ENCODE data around the gene BMAL1. TPM values are rescaled to one million over a fixed set of nuclear protein-coding genes. Genes with fewer than 3 reads are reported as not detected.

BMAL1 gene
- total RNA-seq, 2 experiments from 2014 or later, result 21.5 to 22.7 TPM

GRCh38 chr11:13280777-13281176 lies 3.2 kb downstream of the BMAL1 start:
- DNase-seq (no peak), ATAC-seq (no peak)
- peak overlapping the region; percentile 79 for H3K4me3 Mint-ChIP-seq
- H3K36me3 Mint-ChIP-seq (ENCODE audit: low read depth), result peaks cover 5% of the 10 kb centered on the region
- no peaks in the 10 kb centered on the region for H3K27me3 Mint-ChIP-seq
- ChIA-PET CTCF (interaction anchor here (3.0 kb wide), 1 partner anchor 55 kb away, joined by 34 read pairs; no protein-coding TSS in a partner anchor), POLR2A (interaction anchor here (1.0 to 1.1 kb wide), 2 partner anchors 15 to 53 kb away, joined by 3 to 4 read pairs; no protein-coding TSS in a partner anchor)
- H3K9me3 Mint-ChIP-seq, result no peaks in the 10 kb centered on the region
- H3K27ac Mint-ChIP-seq, result peak overlapping the region; percentile 60
- no peak for TF ChIP-seq CTCF (IDR thresholded peaks at IDR 0.05)
- intact Hi-C loops (cut with micrococcal nuclease), result no loop called here
- H3K4me1 Mint-ChIP-seq (ENCODE audit: low read depth), result peaks cover 72% of the 10 kb centered on the region

- ChIA-PET CTCF (interaction anchor here (1.2 to 2.0 kb wide), 3 partner anchors 15 to 60 kb away, joined by 3 to 9 read pairs (median 9); no protein-coding TSS in a partner anchor), POLR2A (interaction anchor here (0.8 to 1.9 kb wide), 5 partner anchors 17 to 60 kb away, joined by 3 to 7 read pairs (median 4); no protein-coding TSS in a partner anchor)
- peaks cover 92% of the 10 kb centered on the region for H3K4me1 Mint-ChIP-seq (ENCODE audit: low read depth)
- no peak overlapping the region for H3K4me3 Mint-ChIP-seq
- no peak for TF ChIP-seq CTCF (IDR thresholded peaks at IDR 0.05)
- no peaks in the 10 kb centered on the region for H3K9me3 Mint-ChIP-seq
- DNase-seq (no peak), ATAC-seq (no peak)
- H3K36me3 Mint-ChIP-seq (ENCODE audit: low read depth), result peaks cover 5% of the 10 kb centered on the region
- H3K27ac Mint-ChIP-seq, result no peak overlapping the region
- intact Hi-C loops (cut with micrococcal nuclease), result no loop called here
- no peaks in the 10 kb centered on the region for H3K27me3 Mint-ChIP-seq
Observed at GRCh38 chr11:13283636-13284035, 6.0 kb downstream of the BMAL1 start.

GRCh38 chr11:13284776-13285588 lies 7.4 kb downstream of the BMAL1 start:
- peak; percentile 44 for ATAC-seq
- Mint-ChIP-seq H3K4me1 (ENCODE audit: low read depth) (peaks cover 93% of the 10 kb centered on the region), H3K27me3 (no peaks in the 10 kb centered on the region), H3K27ac (peak overlapping the region; percentile 87), H3K36me3 (ENCODE audit: low read depth) (peaks cover 3% of the 10 kb centered on the region), H3K9me3 (no peaks in the 10 kb centered on the region), H3K4me3 (no peak overlapping the region)
- ChIA-PET CTCF (interaction anchor here (1.0 to 5.0 kb wide), 3 partner anchors 22 to 59 kb away, joined by 3 to 41 read pairs (median 9); no protein-coding TSS in a partner anchor), POLR2A (interaction anchor here (1.0 to 1.9 kb wide), 2 partner anchors 11 to 15 kb away, joined by 3 to 4 read pairs; no protein-coding TSS in a partner anchor)
- no peak for TF ChIP-seq CTCF (IDR thresholded peaks at IDR 0.05)
- DNase-seq, result peak; percentile 73
- intact Hi-C loops (cut with micrococcal nuclease), result loop anchor here (5.0 kb wide), 1 partner anchor 52 kb away; no protein-coding TSS in a partner anchor

- ChIA-PET POLR2A (interaction anchor here (0.8 to 2.6 kb wide), 9 partner anchors 8 to 178 kb away, joined by 3 to 15 read pairs (median 3); no protein-coding TSS in a partner anchor), CTCF (interaction anchor here (0.8 to 5.0 kb wide), 10 partner anchors 7 to 99 kb away, joined by 3 to 41 read pairs (median 4); no protein-coding TSS in a partner anchor)
- H3K27me3 Mint-ChIP-seq, result no peaks in the 10 kb centered on the region
- peaks cover 3% of the 10 kb centered on the region for H3K36me3 Mint-ChIP-seq (ENCODE audit: low read depth)
- H3K9me3 Mint-ChIP-seq, result no peaks in the 10 kb centered on the region
- no peak for ATAC-seq
- DNase-seq, result no peak
- H3K27ac Mint-ChIP-seq, result peak overlapping the region; percentile 82
- intact Hi-C loops (cut with micrococcal nuclease), result loop anchor here (5.0 kb wide), 1 partner anchor 51 kb away; no protein-coding TSS in a partner anchor
- no peak overlapping the region for H3K4me3 Mint-ChIP-seq
- TF ChIP-seq CTCF (IDR thresholded peaks at IDR 0.05), result no peak
- peaks cover 92% of the 10 kb centered on the region for H3K4me1 Mint-ChIP-seq (ENCODE audit: low read depth)
Observed at GRCh38 chr11:13286279-13286821, 8.8 kb downstream of the BMAL1 start.
